ENCODE data around the gene VPS37C.

Gene VPS37C

DNA sequence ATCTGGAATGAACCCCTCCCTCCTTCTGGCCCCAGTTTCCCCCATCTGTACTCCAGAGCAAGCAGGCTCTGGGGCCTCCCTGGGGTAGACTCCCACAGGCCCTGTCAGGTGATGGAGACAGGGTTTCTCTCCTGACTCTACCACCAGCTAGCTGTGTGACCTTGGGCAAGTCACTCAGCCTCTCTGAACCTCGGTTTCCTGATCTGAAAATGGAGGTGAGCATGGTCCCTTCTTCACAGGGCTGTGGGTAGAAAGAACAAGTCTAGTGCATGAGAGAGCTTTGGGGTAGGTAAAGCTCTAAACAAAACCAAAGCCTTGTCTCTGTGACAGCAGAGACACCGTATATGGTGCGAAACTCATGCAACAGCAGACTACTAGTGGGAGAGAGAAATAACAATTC is 53.3 kb downstream of the VPS37C start:
- no peak overlapping the region for H2AK5ac ChIP-seq (ENCODE audit: low read depth, low read length)
- no peaks in the 10 kb centered on the region for H3K36me3 ChIP-seq (replicated peaks in 1 of 2; ENCODE audit: control insufficient read depth in 2 of 2, insufficient read depth in 2 of 2, low read length in 2 of 2)
- H2AFZ ChIP-seq (ENCODE audit: low read length) = no peak overlapping the region
- H3K18ac ChIP-seq (ENCODE audit: low read length) = no peak overlapping the region
- no peak overlapping the region for H3K9ac ChIP-seq (ENCODE audit: low read depth, low read length, poor library complexity)
- DNase-seq (ENCODE audit: low spot score) = no peak
- H2BK12ac ChIP-seq (ENCODE audit: low read length) = no peak overlapping the region
- no peaks in the 10 kb centered on the region for H3K9me3 ChIP-seq (replicated peaks in 1 of 2; ENCODE audit: control insufficient read depth in 2 of 2, insufficient read depth in 1 of 2, low read depth in 1 of 2, low read length in 2 of 2)
- no peaks in the 10 kb centered on the region for H3K27me3 ChIP-seq (ENCODE audit: control insufficient read depth in 3 of 3, insufficient read depth in 3 of 3, low read depth in 1 of 3, low read length in 3 of 3)
- H4K91ac ChIP-seq (ENCODE audit: low read depth, low read length, poor library complexity) = no peak overlapping the region
- WGBS, 2 donors (ENCODE audit: extremely low coverage in 2 of 2, insufficient read length in 2 of 2, insufficient replicate concordance in 1 of 2) = no CpG with 5 or more reads among the region's 3 CpGs
- H2BK120ac ChIP-seq (ENCODE audit: low read depth, low read length) = no peak overlapping the region
- H3K14ac ChIP-seq (ENCODE audit: low read length) = no peak overlapping the region
- no peak overlapping the region for H2BK15ac ChIP-seq (ENCODE audit: low read length)
- no peaks in the 10 kb centered on the region for H3K4me1 ChIP-seq (ENCODE audit: control insufficient read depth in 2 of 2, insufficient read depth in 1 of 2, low read depth in 1 of 2, low read length in 2 of 2)
- no peak overlapping the region for H3K4me3 ChIP-seq (ENCODE audit: low read length in 2 of 2)
- H4K8ac ChIP-seq (ENCODE audit: low read depth, low read length) = no peak overlapping the region
- H3K23ac ChIP-seq (ENCODE audit: low read depth, low read length, poor library complexity) = no peak overlapping the region
- H3K4me2 ChIP-seq (ENCODE audit: insufficient read depth, low read length, poor library complexity, severe bottlenecking) = no peak overlapping the region
- no peak overlapping the region for H3K4ac ChIP-seq (ENCODE audit: low read length)
- no peak overlapping the region for H3K27ac ChIP-seq (replicated peaks; ENCODE audit: low read length)
- H3K79me1 ChIP-seq (ENCODE audit: low read depth, low read length) = no peaks in the 10 kb centered on the region
- H2BK5ac ChIP-seq (ENCODE audit: low read length) = no peak overlapping the region

DNA sequence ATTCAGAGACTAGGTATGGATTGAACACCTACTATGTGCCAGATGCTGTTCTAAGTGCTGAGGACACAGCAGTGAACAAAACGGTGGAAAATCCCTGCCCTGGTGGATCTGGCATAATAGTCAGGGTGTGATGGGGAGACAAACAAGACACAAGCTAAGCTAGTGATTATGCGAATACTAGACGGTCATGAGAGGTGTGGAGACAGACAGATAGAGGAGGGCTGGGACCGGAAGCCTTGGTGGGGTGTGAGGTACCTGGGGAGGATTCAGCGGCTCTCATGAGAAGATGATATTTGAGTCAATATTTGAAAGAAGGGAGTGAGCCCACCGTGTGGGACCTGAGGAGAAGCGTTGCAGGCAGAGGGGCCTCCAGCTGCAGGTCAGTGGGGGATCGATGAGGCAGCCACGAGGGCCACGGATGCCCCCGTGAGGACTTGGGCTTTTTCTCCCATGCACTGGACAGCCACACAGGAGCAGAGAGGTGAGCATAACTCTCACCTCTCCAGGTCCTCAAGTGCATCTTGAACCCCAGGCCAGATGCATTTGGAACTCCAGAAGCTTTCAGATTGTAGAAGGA is 54.2 kb downstream of the VPS37C start:
- no CpG with 5 or more reads among the region's 11 CpGs for WGBS, 2 donors (ENCODE audit: extremely low coverage in 2 of 2, insufficient read length in 2 of 2, insufficient replicate concordance in 1 of 2)
- no peak overlapping the region for H3K27ac ChIP-seq (replicated peaks; ENCODE audit: low read length)
- H2AFZ ChIP-seq (ENCODE audit: low read length) = no peak overlapping the region
- H3K36me3 ChIP-seq (replicated peaks in 1 of 2; ENCODE audit: control insufficient read depth in 2 of 2, insufficient read depth in 2 of 2, low read length in 2 of 2) = no peaks in the 10 kb centered on the region
- no peak overlapping the region for H3K4me2 ChIP-seq (ENCODE audit: insufficient read depth, low read length, poor library complexity, severe bottlenecking)
- no peak overlapping the region for H3K4ac ChIP-seq (ENCODE audit: low read length)
- H3K27me3 ChIP-seq (ENCODE audit: control insufficient read depth in 3 of 3, insufficient read depth in 3 of 3, low read depth in 1 of 3, low read length in 3 of 3) = no peaks in the 10 kb centered on the region
- H3K23ac ChIP-seq (ENCODE audit: low read depth, low read length, poor library complexity) = no peak overlapping the region
- H3K9me3 ChIP-seq (replicated peaks in 1 of 2; ENCODE audit: control insufficient read depth in 2 of 2, insufficient read depth in 1 of 2, low read depth in 1 of 2, low read length in 2 of 2) = no peaks in the 10 kb centered on the region
- H3K4me3 ChIP-seq (ENCODE audit: low read length in 2 of 2) = no peak overlapping the region
- H2BK12ac ChIP-seq (ENCODE audit: low read length) = no peak overlapping the region
- H2BK120ac ChIP-seq (ENCODE audit: low read depth, low read length) = no peak overlapping the region
- no peak overlapping the region for H4K91ac ChIP-seq (ENCODE audit: low read depth, low read length, poor library complexity)
- H2BK5ac ChIP-seq (ENCODE audit: low read length) = no peak overlapping the region
- H2AK5ac ChIP-seq (ENCODE audit: low read depth, low read length) = peak overlapping the region; percentile 23
- no peaks in the 10 kb centered on the region for H3K79me1 ChIP-seq (ENCODE audit: low read depth, low read length)
- H3K18ac ChIP-seq (ENCODE audit: low read length) = no peak overlapping the region
- H4K8ac ChIP-seq (ENCODE audit: low read depth, low read length) = no peak overlapping the region
- no peak overlapping the region for H2BK15ac ChIP-seq (ENCODE audit: low read length)
- H3K14ac ChIP-seq (ENCODE audit: low read length) = no peak overlapping the region
- H3K9ac ChIP-seq (ENCODE audit: low read depth, low read length, poor library complexity) = no peak overlapping the region
- H3K4me1 ChIP-seq (ENCODE audit: control insufficient read depth in 2 of 2, insufficient read depth in 1 of 2, low read depth in 1 of 2, low read length in 2 of 2) = no peaks in the 10 kb centered on the region
- DNase-seq (ENCODE audit: low spot score) = no peak

DNA sequence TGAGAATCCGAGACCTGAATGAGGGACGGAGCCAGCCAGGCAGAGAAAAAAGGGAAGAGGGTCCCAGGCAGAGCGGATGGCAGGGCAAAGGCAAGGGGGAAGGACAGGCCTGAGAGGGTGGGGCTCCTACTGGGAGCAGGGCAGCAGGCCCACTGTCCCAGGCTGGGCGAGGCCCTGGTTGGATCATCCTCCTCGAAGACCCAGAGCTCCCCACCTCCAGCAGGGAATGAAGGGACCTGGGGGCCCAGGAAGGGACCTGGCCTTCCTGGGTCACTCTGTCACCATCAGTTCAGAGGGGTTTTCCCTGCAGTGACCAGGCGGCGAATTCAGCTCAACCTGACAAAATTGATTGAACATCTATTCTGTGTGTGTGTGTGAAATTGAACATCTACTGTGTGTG is 54.9 kb downstream of the VPS37C start:
- DNase-seq (ENCODE audit: low spot score) = no peak
- no peak overlapping the region for H3K27ac ChIP-seq (replicated peaks; ENCODE audit: low read length)
- no peak overlapping the region for H3K14ac ChIP-seq (ENCODE audit: low read length)
- no peak overlapping the region for H2AK5ac ChIP-seq (ENCODE audit: low read depth, low read length)
- H3K4me2 ChIP-seq (ENCODE audit: insufficient read depth, low read length, poor library complexity, severe bottlenecking) = no peak overlapping the region
- no peak overlapping the region for H4K91ac ChIP-seq (ENCODE audit: low read depth, low read length, poor library complexity)
- H2BK5ac ChIP-seq (ENCODE audit: low read length) = no peak overlapping the region
- H3K4ac ChIP-seq (ENCODE audit: low read length) = no peak overlapping the region
- H3K9me3 ChIP-seq (replicated peaks in 1 of 2; ENCODE audit: control insufficient read depth in 2 of 2, insufficient read depth in 1 of 2, low read depth in 1 of 2, low read length in 2 of 2) = peaks cover 0 to 4% of the 10 kb centered on the region in 2 donors
- no peak overlapping the region for H2BK15ac ChIP-seq (ENCODE audit: low read length)
- no peak overlapping the region for H4K8ac ChIP-seq (ENCODE audit: low read depth, low read length)
- H3K36me3 ChIP-seq (replicated peaks in 1 of 2; ENCODE audit: control insufficient read depth in 2 of 2, insufficient read depth in 2 of 2, low read length in 2 of 2) = no peaks in the 10 kb centered on the region
- no peak overlapping the region for H3K4me3 ChIP-seq (ENCODE audit: low read length in 2 of 2)
- WGBS, 2 donors (ENCODE audit: extremely low coverage in 2 of 2, insufficient read length in 2 of 2, insufficient replicate concordance in 1 of 2) = no CpG with 5 or more reads among the region's 7 CpGs
- H3K4me1 ChIP-seq (ENCODE audit: control insufficient read depth in 2 of 2, insufficient read depth in 1 of 2, low read depth in 1 of 2, low read length in 2 of 2) = no peaks in the 10 kb centered on the region
- H3K9ac ChIP-seq (ENCODE audit: low read depth, low read length, poor library complexity) = no peak overlapping the region
- no peaks in the 10 kb centered on the region for H3K27me3 ChIP-seq (ENCODE audit: control insufficient read depth in 3 of 3, insufficient read depth in 3 of 3, low read depth in 1 of 3, low read length in 3 of 3)
- no peak overlapping the region for H2AFZ ChIP-seq (ENCODE audit: low read length)
- H3K23ac ChIP-seq (ENCODE audit: low read depth, low read length, poor library complexity) = no peak overlapping the region
- no peaks in the 10 kb centered on the region for H3K79me1 ChIP-seq (ENCODE audit: low read depth, low read length)
- H2BK120ac ChIP-seq (ENCODE audit: low read depth, low read length) = no peak overlapping the region
- H3K18ac ChIP-seq (ENCODE audit: low read length) = no peak overlapping the region
- H2BK12ac ChIP-seq (ENCODE audit: low read length) = no peak overlapping the region

DNA sequence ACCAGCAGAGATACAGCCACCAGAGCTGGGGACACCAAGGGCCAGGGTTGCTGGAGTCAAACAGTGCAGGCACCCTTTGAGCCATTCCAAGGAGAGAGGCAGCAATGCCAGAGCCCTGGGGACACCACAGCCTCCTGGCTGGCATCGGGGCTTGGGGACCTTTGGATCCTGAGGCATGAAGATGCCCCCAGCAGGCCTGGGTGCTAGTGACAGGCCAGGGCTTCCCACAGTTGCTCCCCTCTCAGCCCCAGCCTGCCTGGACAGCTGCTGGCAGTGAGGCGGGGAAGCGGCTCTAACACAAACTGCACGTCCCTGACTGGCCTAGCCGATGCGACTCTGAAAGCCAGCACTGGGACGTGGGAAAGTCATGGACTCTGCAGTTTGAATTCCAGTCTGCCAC is 56.3 kb downstream of the VPS37C start:
- H2AFZ ChIP-seq (ENCODE audit: low read length) = no peak overlapping the region
- H2BK12ac ChIP-seq (ENCODE audit: low read length) = peak overlapping the region; percentile 75
- no peak overlapping the region for H3K4me2 ChIP-seq (ENCODE audit: insufficient read depth, low read length, poor library complexity, severe bottlenecking)
- peak overlapping the region; percentile 74 for H3K23ac ChIP-seq (ENCODE audit: low read depth, low read length, poor library complexity)
- no CpG with 5 or more reads among the region's 7 CpGs for WGBS, 2 donors (ENCODE audit: extremely low coverage in 2 of 2, insufficient read length in 2 of 2, insufficient replicate concordance in 1 of 2)
- H3K36me3 ChIP-seq (replicated peaks in 1 of 2; ENCODE audit: control insufficient read depth in 2 of 2, insufficient read depth in 2 of 2, low read length in 2 of 2) = no peaks in the 10 kb centered on the region
- H3K4ac ChIP-seq (ENCODE audit: low read length) = no peak overlapping the region
- H2BK5ac ChIP-seq (ENCODE audit: low read length) = no peak overlapping the region
- no peak overlapping the region for H4K8ac ChIP-seq (ENCODE audit: low read depth, low read length)
- no peaks in the 10 kb centered on the region for H3K4me1 ChIP-seq (ENCODE audit: control insufficient read depth in 2 of 2, insufficient read depth in 1 of 2, low read depth in 1 of 2, low read length in 2 of 2)
- DNase-seq (ENCODE audit: low spot score) = no peak
- H2BK120ac ChIP-seq (ENCODE audit: low read depth, low read length) = no peak overlapping the region
- no peak overlapping the region for H2AK5ac ChIP-seq (ENCODE audit: low read depth, low read length)
- no peaks in the 10 kb centered on the region for H3K27me3 ChIP-seq (ENCODE audit: control insufficient read depth in 3 of 3, insufficient read depth in 3 of 3, low read depth in 1 of 3, low read length in 3 of 3)
- H3K9ac ChIP-seq (ENCODE audit: low read depth, low read length, poor library complexity) = no peak overlapping the region
- H3K27ac ChIP-seq (replicated peaks; ENCODE audit: low read length) = no peak overlapping the region
- peaks cover 0 to 4% of the 10 kb centered on the region in 2 donors for H3K9me3 ChIP-seq (replicated peaks in 1 of 2; ENCODE audit: control insufficient read depth in 2 of 2, insufficient read depth in 1 of 2, low read depth in 1 of 2, low read length in 2 of 2)
- H4K91ac ChIP-seq (ENCODE audit: low read depth, low read length, poor library complexity) = no peak overlapping the region
- no peak overlapping the region for H3K4me3 ChIP-seq (ENCODE audit: low read length in 2 of 2)
- H2BK15ac ChIP-seq (ENCODE audit: low read length) = peak overlapping the region; percentile 21
- H3K79me1 ChIP-seq (ENCODE audit: low read depth, low read length) = no peaks in the 10 kb centered on the region
- H3K14ac ChIP-seq (ENCODE audit: low read length) = no peak overlapping the region
- H3K18ac ChIP-seq (ENCODE audit: low read length) = peak overlapping the region; percentile 59

Data from neuronal stem cell (in vitro differentiated cells).